Upper lobe of right lung (tissue), 1 donor: Measurements from ENCODE around the gene CDC42BPG. TPM values are rescaled to one million over a fixed set of nuclear protein-coding genes. Genes with fewer than 3 reads are reported as not detected.
A peak's percentile ranks its signal among the peaks of the same experiment; 100 is the strongest.

Experiments used
- ATAC-seq: fragments of 200-7000 bp; cut with Tn5 transposase; one replicate; pipeline ENCODE4 v1.9.1; 2020; ENCODE audit warnings: mild to moderate bottlenecking, moderate library complexity
- DNase-seq: peaks from one replicate; pipeline ENCODE4 v3.0.0-alpha.2; 2020
- H3K27ac ChIP-seq: fragments of 200-600 bp; one replicate; pipeline ENCODE4 v1.8.0; 2022
- H3K27me3 ChIP-seq: fragments of 200-600 bp; one replicate; pipeline ENCODE4 v1.8.0; 2022; ENCODE audit warnings: mild to moderate bottlenecking
- H3K36me3 ChIP-seq: fragments of 200-600 bp; one replicate; pipeline ENCODE4 v1.8.0; 2022
- H3K4me1 ChIP-seq: fragments of 200-600 bp; one replicate; pipeline ENCODE4 v1.8.0; 2022
- H3K4me3 ChIP-seq: fragments of 200-600 bp; one replicate; pipeline ENCODE4 v1.8.0; 2022; ENCODE audit warnings: mild to moderate bottlenecking
- H3K9me3 ChIP-seq: fragments of 200-600 bp; one replicate; pipeline ENCODE4 v1.8.0; 2022
- intact Hi-C: fragments of 100-400 bp; cut with DNase I; formaldehyde crosslinking; loops from one replicate; pipeline ENCODE4 v1.11.0; 2022
- total RNA-seq: library from RNA; stranded (reverse); fragmentation: NEBNext Ultra II Directional; extraction: Animal tissue kit (Norgen Biotek cat#: 25700); gene quantifications from one replicate; pipeline ENCODE4 v1.2.1, GENCODE V29; 2021
- TF ChIP-seq, protein P1 (sequence below): fragments of 200-600 bp; IDR thresholded peaks from one replicate; pipeline ENCODE4 v1.8.0; 2022; ENCODE audit warnings: antibody characterized with exemption
- donor health status: DM: no; HTN: yes; CAD: no; lungs with severe emphysema.

Gene CDC42BPG
- total RNA-seq, 1 donor from 2014 or later, result 20.9 TPM

DNA sequence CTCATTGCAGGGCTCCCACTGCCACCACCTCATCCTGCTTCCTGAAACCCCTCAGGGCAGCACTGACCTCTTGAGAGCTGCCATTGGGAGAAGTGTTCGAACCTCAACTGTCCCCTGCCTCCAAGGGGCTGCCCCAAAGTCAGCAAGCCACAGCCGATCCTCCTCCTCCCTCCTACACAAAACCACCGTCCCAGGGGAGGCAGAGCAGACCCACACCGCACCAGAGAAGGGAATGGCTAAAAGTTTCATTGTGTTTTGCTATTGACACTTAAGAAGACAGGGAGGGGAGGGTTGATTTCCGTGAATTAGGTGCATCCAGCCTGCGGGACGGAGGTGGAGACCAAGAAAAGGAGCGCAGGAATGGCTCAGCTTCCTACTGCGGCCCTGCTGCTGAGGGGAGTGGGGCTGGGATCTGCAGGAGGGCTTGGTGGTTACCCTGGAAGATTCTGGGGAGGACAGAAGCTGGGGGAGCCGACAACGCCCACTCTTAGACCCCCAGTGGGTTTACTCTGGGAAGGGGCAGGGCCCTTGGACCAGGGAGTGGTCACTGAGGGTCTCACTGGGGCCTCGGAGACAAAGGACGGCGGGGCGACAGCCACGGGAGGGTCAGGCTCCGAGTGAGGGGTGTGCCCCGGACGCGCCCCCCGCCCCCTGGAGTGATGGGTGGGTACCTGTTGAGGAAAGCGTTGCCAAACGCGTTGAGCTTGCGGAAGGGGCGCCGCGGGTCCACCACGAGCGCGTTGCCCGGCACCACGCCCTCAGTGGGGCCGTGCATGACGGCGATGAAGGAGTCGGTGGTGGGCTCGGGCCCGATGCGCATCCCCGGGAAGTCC, 33.2 kb upstream of the CDC42BPG start:
- Histone ChIP-seq H3K9me3 (no peaks in the 10 kb centered on the region), H3K4me1 (peaks cover 57% of the 10 kb centered on the region), H3K27ac (peak overlapping the region; percentile 88), H3K36me3 (peaks cover 23% of the 10 kb centered on the region), H3K27me3 (no peaks in the 10 kb centered on the region), H3K4me3 (peak overlapping the region; percentile 99)
- DNase-seq, result no peak
- no peak for ATAC-seq
- TF ChIP-seq, protein P1, sequence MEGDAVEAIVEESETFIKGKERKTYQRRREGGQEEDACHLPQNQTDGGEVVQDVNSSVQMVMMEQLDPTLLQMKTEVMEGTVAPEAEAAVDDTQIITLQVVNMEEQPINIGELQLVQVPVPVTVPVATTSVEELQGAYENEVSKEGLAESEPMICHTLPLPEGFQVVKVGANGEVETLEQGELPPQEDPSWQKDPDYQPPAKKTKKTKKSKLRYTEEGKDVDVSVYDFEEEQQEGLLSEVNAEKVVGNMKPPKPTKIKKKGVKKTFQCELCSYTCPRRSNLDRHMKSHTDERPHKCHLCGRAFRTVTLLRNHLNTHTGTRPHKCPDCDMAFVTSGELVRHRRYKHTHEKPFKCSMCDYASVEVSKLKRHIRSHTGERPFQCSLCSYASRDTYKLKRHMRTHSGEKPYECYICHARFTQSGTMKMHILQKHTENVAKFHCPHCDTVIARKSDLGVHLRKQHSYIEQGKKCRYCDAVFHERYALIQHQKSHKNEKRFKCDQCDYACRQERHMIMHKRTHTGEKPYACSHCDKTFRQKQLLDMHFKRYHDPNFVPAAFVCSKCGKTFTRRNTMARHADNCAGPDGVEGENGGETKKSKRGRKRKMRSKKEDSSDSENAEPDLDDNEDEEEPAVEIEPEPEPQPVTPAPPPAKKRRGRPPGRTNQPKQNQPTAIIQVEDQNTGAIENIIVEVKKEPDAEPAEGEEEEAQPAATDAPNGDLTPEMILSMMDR, result no peak
- intact Hi-C loops, result no loop called here

DNA sequence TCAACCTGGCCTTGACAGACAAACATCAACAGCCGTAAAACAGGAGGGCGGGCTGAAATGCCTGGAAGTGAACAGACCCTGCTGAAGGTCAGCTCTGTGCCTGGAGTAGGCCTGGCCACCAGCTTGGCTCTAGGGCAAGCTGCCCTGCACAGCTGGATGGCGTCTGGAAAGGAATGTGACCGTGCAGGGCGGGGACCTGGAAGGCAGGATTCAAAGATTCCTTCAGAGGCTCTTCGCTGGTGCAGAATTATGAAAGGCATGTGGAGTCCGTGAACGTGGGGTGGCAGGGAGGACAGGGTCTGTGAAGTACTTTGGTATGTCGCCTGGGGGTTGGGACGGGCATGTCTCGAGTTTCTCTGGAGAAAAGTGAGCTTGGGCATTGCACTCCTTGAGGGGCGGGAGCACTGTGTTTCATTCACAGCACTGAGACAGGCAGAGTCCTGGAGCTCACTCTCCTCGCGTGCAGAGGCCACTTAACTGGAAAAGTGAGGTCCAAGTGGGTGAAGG, 32.4 kb upstream of the CDC42BPG start:
- Histone ChIP-seq H3K4me1 (peaks cover 62% of the 10 kb centered on the region), H3K27me3 (no peaks in the 10 kb centered on the region), H3K36me3 (peaks cover 30% of the 10 kb centered on the region), H3K27ac (peak overlapping the region; percentile 88), H3K4me3 (peak overlapping the region; percentile 99), H3K9me3 (no peaks in the 10 kb centered on the region)
- TF ChIP-seq, protein P1, result no peak
- DNase-seq (peak; percentile 84), ATAC-seq (peak; percentile 40)
- intact Hi-C loops, result no loop called here

DNA sequence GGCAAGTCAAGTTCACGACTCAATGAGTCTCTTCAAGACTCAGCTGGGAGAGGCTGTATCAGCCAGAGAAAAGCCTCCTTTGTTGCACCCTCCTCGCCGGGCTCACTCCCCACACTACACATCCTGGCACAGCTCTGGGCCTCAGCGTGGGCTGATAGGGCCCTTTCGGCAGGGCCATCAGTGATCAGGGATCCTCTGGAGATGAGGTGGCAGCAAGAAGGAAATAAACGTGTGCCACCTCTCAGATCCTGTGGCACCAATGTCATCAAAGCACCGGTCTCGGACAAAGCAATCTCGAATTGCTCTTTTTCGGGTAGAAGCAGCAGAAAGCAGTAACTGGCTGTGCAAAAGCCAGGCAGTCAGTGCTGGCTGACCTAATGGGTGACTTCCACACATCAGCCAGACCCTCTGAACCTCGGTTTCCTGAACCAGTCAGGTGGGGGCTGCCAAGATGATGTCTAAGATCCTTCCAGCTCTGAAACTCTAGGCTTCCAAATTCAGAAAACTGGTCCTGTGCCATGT, 31.8 kb upstream of the CDC42BPG start:
- TF ChIP-seq, protein P1, result no peak
- Histone ChIP-seq H3K9me3 (no peaks in the 10 kb centered on the region), H3K27me3 (no peaks in the 10 kb centered on the region), H3K4me3 (peak overlapping the region; percentile 99), H3K27ac (peak overlapping the region; percentile 88), H3K4me1 (peaks cover 68% of the 10 kb centered on the region), H3K36me3 (peaks cover 34% of the 10 kb centered on the region)
- ATAC-seq, result no peak
- intact Hi-C loops, result no loop called here
- DNase-seq, result no peak

DNA sequence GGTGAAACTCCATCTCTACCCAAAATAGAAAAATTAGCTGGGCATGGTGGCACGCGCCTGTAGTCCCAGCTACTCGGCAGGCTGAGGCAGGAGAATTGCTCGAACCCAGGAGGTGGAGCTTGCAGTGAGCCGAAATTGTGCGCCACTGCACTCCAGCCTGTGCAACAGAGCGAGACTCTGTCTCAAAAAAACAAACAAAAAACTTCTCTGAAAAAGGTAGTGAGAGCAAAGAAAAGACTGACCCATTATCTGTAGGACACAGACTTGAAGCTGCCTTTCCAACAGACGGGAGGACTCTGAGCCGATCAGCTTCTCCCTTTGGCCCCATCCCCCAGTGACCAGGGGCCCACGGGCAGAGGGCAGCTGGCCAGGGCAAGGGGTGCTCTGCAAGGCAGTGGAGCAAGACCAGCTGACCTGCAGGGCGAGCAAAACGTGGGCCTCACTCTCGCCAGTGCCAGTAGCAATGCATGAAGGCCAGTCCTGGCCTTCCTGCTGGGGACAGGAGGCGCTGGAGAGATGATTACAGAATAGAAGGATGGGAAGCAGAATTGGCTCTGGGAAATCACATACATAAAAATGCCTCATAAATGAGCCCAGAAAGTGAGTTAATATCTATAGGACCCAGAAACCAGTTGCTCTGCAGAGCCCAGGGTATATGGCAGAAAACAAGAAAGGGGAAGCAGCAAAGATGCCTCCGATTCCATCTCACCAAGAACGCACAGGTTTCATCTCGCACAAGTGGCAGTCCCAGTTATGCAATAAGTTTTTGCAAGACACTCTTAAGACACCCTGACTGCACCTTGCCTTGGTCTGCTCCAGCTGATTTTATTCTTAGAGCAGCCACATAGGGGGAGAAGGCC, 31.1 kb upstream of the CDC42BPG start:
- ATAC-seq (no peak), DNase-seq (no peak)
- Histone ChIP-seq H3K4me1 (peaks cover 70% of the 10 kb centered on the region), H3K4me3 (peak overlapping the region; percentile 99), H3K9me3 (no peaks in the 10 kb centered on the region), H3K27me3 (no peaks in the 10 kb centered on the region), H3K36me3 (peaks cover 37% of the 10 kb centered on the region), H3K27ac (peak overlapping the region; percentile 88)
- TF ChIP-seq, protein P1, result no peak
- intact Hi-C loops, result no loop called here

DNA sequence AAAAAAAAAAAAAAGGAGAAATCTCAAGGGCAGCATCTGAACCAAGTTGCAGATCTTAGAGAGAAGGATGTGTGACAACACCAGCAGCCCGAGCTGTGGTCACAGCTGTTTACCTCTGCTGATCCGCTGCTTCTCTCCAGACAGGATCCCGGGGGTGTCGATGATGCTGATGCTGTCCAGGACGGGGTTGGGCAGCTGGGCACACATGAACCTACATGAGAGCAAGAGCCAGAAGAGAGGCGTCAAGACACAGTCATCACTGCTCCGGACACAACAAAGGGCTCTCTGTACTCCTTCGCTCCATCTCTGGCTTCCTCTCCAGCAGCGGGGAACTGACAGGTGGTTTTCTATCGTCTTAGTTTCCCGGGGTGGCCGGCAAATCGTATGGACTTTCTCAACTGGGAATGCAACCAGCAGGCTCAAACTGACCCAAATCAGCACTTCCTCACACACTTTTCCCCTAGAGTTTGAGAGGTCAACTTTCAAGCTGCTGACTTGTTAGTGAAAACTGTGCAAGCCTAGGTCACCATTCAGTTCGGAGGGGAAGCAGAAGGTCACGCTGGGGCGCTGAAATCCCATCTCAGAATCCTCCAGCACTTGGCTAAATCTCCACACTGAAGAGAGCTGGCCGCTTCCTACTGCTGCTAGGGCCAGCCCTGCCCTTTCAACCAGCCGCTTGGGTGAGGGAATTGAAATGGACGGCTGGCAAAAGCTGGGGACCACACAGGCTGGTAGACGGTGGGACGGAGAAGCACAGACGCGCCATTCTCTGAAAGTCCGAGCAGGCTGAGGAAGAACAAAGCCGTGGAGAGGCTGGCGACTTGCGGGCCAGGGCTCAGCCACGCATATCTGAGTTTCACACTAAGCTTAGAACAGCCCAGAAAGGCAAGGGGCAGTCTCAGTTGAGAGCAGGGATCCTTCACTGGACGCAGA, 30.1 kb upstream of the CDC42BPG start:
- no peaks in the 10 kb centered on the region for H3K9me3 ChIP-seq
- no peak for DNase-seq
- intact Hi-C loops, result no loop called here
- H3K4me3 ChIP-seq, result peak overlapping the region; percentile 99
- TF ChIP-seq, protein P1, result no peak
- H3K4me1 ChIP-seq, result peaks cover 71% of the 10 kb centered on the region
- no peak for ATAC-seq
- peaks cover 37% of the 10 kb centered on the region for H3K36me3 ChIP-seq
- no peaks in the 10 kb centered on the region for H3K27me3 ChIP-seq
- H3K27ac ChIP-seq, result peak overlapping the region; percentile 25
